Naive B cell (primary cell): ENCODE measurements around the gene KRT33B. TPM values are rescaled to one million over a fixed set of nuclear protein-coding genes. Genes with fewer than 3 reads are reported as not detected.
"Not testable (repeated sequence)": the region's sequence is repeated elsewhere in the genome, so short reads cannot be mapped to it uniquely, and the experiment has no call there.

ENCODE experiments used
- ATAC-seq, 2 donors: fragments of 150-1000 bp; cut with Tn5 transposase; 2 replicates each; pipeline ENCODE4 v1.10.0; 2021; ENCODE audit warnings: low read depth in 2 of 2, mild to moderate bottlenecking in 2 of 2, moderate library complexity in 2 of 2
- DNase-seq: peaks from one replicate; pipeline ENCODE4 v3.0.0; 2022
- H3K27ac Mint-ChIP-seq, 6 donors: one replicate each; pipeline ENCODE4 v1.8.0; 2020 to 2022; ENCODE audit warnings: mild to moderate bottlenecking in 6 of 6, mixed read lengths in 6 of 6, moderate library complexity in 5 of 6, inconsistent platforms in 2 of 6
- H3K27me3 Mint-ChIP-seq, 3 donors: one replicate each; pipeline ENCODE4 v1.8.0; 2021 to 2022; ENCODE audit warnings: mixed read lengths in 3 of 3, mild to moderate bottlenecking in 1 of 3
- H3K36me3 Mint-ChIP-seq, 2 donors: one replicate each; pipeline ENCODE4 v1.8.0; 2020 to 2022; ENCODE audit warnings: mixed read lengths in 2 of 2, inconsistent platforms in 1 of 2, mild to moderate bottlenecking in 1 of 2
- H3K4me1 Mint-ChIP-seq, 3 donors: one replicate each; pipeline ENCODE4 v1.8.0; 2020 to 2022; ENCODE audit warnings: mixed read lengths in 3 of 3, inconsistent platforms in 1 of 3, mild to moderate bottlenecking in 1 of 3, moderate library complexity in 1 of 3
- H3K4me3 Mint-ChIP-seq, 8 donors: one replicate each; pipeline ENCODE4 v1.8.0; 2020 to 2022; ENCODE audit warnings: mild to moderate bottlenecking in 8 of 8, mixed read lengths in 8 of 8, moderate library complexity in 8 of 8, inconsistent platforms in 2 of 8
- H3K9me3 Mint-ChIP-seq, 7 donors: one replicate each; pipeline ENCODE4 v1.8.0; 2020 to 2022; ENCODE audit warnings: mixed read lengths in 7 of 7, mild to moderate bottlenecking in 5 of 7, inconsistent platforms in 2 of 7, moderate library complexity in 1 of 7
- polyA plus RNA-seq, 6 donors: library from polyadenylated mRNA; unstranded; fragments of 300-500 nt; fragmentation: Illumina TruSeq; gene quantifications; one replicate each; pipeline ENCODE4 v1.2.3, GENCODE V29; 2021; ENCODE audit warnings: low read depth in 6 of 6

The KRT33B gene
- polyA plus RNA-seq, 6 donors from 2014 or later: not detected

- Mint-ChIP-seq H3K27ac (no peak overlapping the region), H3K27me3 (peaks cover 41 to 53% (median 51%) of the 10 kb centered on the region in 3 donors), H3K4me1 (no peaks in the 10 kb centered on the region)
Observed at GRCh38 chr17:41404024-41404671, 34.5 kb upstream of the KRT33B start.

GRCh38 chr17:41403404-41404023, 33.9 kb upstream of the KRT33B start:
- H3K4me3 Mint-ChIP-seq: no peak overlapping the region
- H3K36me3 Mint-ChIP-seq: no peaks in the 10 kb centered on the region
- DNase-seq (no peak), ATAC-seq (no peak)
- H3K9me3 Mint-ChIP-seq: no peaks in the 10 kb centered on the region
- no peak overlapping the region for H3K27ac Mint-ChIP-seq
- H3K4me1 Mint-ChIP-seq: no peaks in the 10 kb centered on the region
- H3K27me3 Mint-ChIP-seq: peaks cover 40 to 49% (median 45%) of the 10 kb centered on the region in 3 donors

More at GRCh38 chr17:41404024-41404671, 34.5 kb upstream of the KRT33B start:
- Mint-ChIP-seq H3K9me3 (no peaks in the 10 kb centered on the region), H3K4me3 (no peak overlapping the region), H3K36me3 (no peaks in the 10 kb centered on the region)
- ATAC-seq (no peak), DNase-seq (no peak)

GRCh38 chr17:41402161-41402560, 32.5 kb upstream of the KRT33B start:
- Mint-ChIP-seq H3K27ac (no peak overlapping the region), H3K27me3 (peaks cover 46 to 52% (median 47%) of the 10 kb centered on the region in 3 donors), H3K4me3 (no peak overlapping the region), H3K9me3 (no peaks in the 10 kb centered on the region), H3K4me1 (no peaks in the 10 kb centered on the region), H3K36me3 (no peaks in the 10 kb centered on the region)
- no peak for DNase-seq
- ATAC-seq: no peak

- no peak within 1 kb of the TSS for H3K4me3 Mint-ChIP-seq
- no peak for DNase-seq
- H3K27ac Mint-ChIP-seq: no peak within 1 kb of the TSS
- no peaks in the 10 kb centered on the region for H3K36me3 Mint-ChIP-seq
- no peaks in the 10 kb centered on the region for H3K9me3 Mint-ChIP-seq
- H3K27me3 Mint-ChIP-seq: peaks cover 40 to 49% (median 47%) of the 10 kb centered on the region in 3 donors
- ATAC-seq: no peak
- H3K4me1 Mint-ChIP-seq: no peaks in the 10 kb centered on the region
Observed at GRCh38 chr17:41396996-41397660, 27.5 kb upstream of the KRT33B start, which contains the start of gene KRT31. TSS of gene KRT31 (minus strand) at chr17:41397608. CDS start at chr17:41397539, 69 bp downstream.

- H3K9me3 Mint-ChIP-seq: no peaks in the 10 kb centered on the region
- H3K36me3 Mint-ChIP-seq: no peaks in the 10 kb centered on the region
- H3K27ac Mint-ChIP-seq: no peak overlapping the region
- H3K27me3 Mint-ChIP-seq: peaks cover 41 to 51% (median 51%) of the 10 kb centered on the region in 3 donors
- DNase-seq (no peak), ATAC-seq (no peak)
- H3K4me3 Mint-ChIP-seq: no peak overlapping the region
- H3K4me1 Mint-ChIP-seq: no peaks in the 10 kb centered on the region
Observed at GRCh38 chr17:41396340-41396739, 26.7 kb upstream of the KRT33B start.

- DNase-seq (no peak), ATAC-seq (no peak)
- Mint-ChIP-seq H3K27ac (no peak overlapping the region), H3K4me3 (no peak overlapping the region), H3K27me3 (peaks cover 36 to 48% (median 47%) of the 10 kb centered on the region in 3 donors), H3K4me1 (no peaks in the 10 kb centered on the region), H3K36me3 (no peaks in the 10 kb centered on the region), H3K9me3 (no peaks in the 10 kb centered on the region)
Observed at GRCh38 chr17:41395611-41396010, 26.0 kb upstream of the KRT33B start.

- H3K27ac Mint-ChIP-seq, H3K9me3 Mint-ChIP-seq, ATAC-seq, H3K36me3 Mint-ChIP-seq, DNase-seq, H3K4me1 Mint-ChIP-seq, H3K4me3 Mint-ChIP-seq: not testable (repeated sequence)
- peaks cover 37 to 49% (median 47%) of the 10 kb centered on the region in 3 donors for H3K27me3 Mint-ChIP-seq
Observed at GRCh38 chr17:41395044-41395443, 25.4 kb upstream of the KRT33B start.

- ATAC-seq (no peak), DNase-seq (no peak)
- Mint-ChIP-seq H3K36me3 (no peaks in the 10 kb centered on the region), H3K27ac (no peak overlapping the region), H3K4me1 (no peaks in the 10 kb centered on the region), H3K27me3 (peaks cover 34 to 51% (median 50%) of the 10 kb centered on the region in 3 donors), H3K9me3 (no peaks in the 10 kb centered on the region), H3K4me3 (no peak overlapping the region)
Observed at GRCh38 chr17:41394254-41394996, 24.8 kb upstream of the KRT33B start.

- Mint-ChIP-seq H3K4me1 (no peaks in the 10 kb centered on the region), H3K9me3 (peaks cover 0 to 4% (median 0%) of the 10 kb centered on the region in 7 donors), H3K36me3 (no peaks in the 10 kb centered on the region), H3K27ac (no peak overlapping the region), H3K27me3 (peaks cover 30 to 56% (median 53%) of the 10 kb centered on the region in 3 donors), H3K4me3 (no peak overlapping the region)
- DNase-seq: no peak
- ATAC-seq: no peak
Observed at GRCh38 chr17:41393826-41394225, 24.2 kb upstream of the KRT33B start.

GRCh38 chr17:41393294-41393693, 23.7 kb upstream of the KRT33B start:
- DNase-seq (no peak), ATAC-seq (no peak)
- no peak overlapping the region for H3K27ac Mint-ChIP-seq
- no peak overlapping the region for H3K4me3 Mint-ChIP-seq
- peaks cover 0 to 7% (median 2%) of the 10 kb centered on the region in 7 donors for H3K9me3 Mint-ChIP-seq
- H3K27me3 Mint-ChIP-seq: peaks cover 30 to 60% (median 57%) of the 10 kb centered on the region in 3 donors
- H3K4me1 Mint-ChIP-seq: no peaks in the 10 kb centered on the region
- no peaks in the 10 kb centered on the region for H3K36me3 Mint-ChIP-seq

GRCh38 chr17:41392278-41392677, 22.7 kb upstream of the KRT33B start:
- Mint-ChIP-seq H3K9me3 (peaks cover 2 to 15% (median 11%) of the 10 kb centered on the region in 7 donors), H3K27ac (no peak overlapping the region), H3K4me3 (no peak overlapping the region), H3K4me1 (no peaks in the 10 kb centered on the region), H3K36me3 (peaks cover 0 to 8% of the 10 kb centered on the region in 2 donors), H3K27me3 (peaks cover 24 to 54% (median 53%) of the 10 kb centered on the region in 3 donors)
- ATAC-seq: no peak
- DNase-seq: no peak

- Mint-ChIP-seq H3K27me3 (peaks cover 24 to 58% (median 53%) of the 10 kb centered on the region in 3 donors), H3K36me3 (peaks cover 3 to 15% of the 10 kb centered on the region in 2 donors), H3K4me1 (no peaks in the 10 kb centered on the region), H3K9me3 (peaks cover 7 to 23% (median 15%) of the 10 kb centered on the region in 7 donors), H3K4me3 (no peak overlapping the region), H3K27ac (no peak overlapping the region)
- DNase-seq: no peak
- ATAC-seq: no peak
Observed at GRCh38 chr17:41391535-41391934, 21.9 kb upstream of the KRT33B start.

GRCh38 chr17:41390411-41390938, 20.9 kb upstream of the KRT33B start:
- Mint-ChIP-seq H3K27me3 (peaks cover 24 to 62% (median 53%) of the 10 kb centered on the region in 3 donors), H3K27ac (no peak overlapping the region), H3K4me3 (no peak overlapping the region), H3K4me1 (no peaks in the 10 kb centered on the region), H3K9me3 (peaks cover 10 to 30% (median 20%) of the 10 kb centered on the region in 7 donors), H3K36me3 (peaks cover 5 to 19% of the 10 kb centered on the region in 2 donors)
- ATAC-seq (no peak), DNase-seq (no peak)
